MM.1S (cell line): ENCODE measurements around the gene PUM1.
"Not testable (repeated sequence)": the region's sequence is repeated elsewhere in the genome, so short reads cannot be mapped to it uniquely, and the experiment has no call there.

Source experiments
- DNase-seq: peaks from one replicate; pipeline ENCODE4 v3.0.0-alpha.2; 2015
- H2AFZ ChIP-seq: fragments of 300-600 bp; sonication (generic); 2 replicates; pipeline ENCODE4 v1.6.0; 2016; ENCODE audit warnings: antibody characterized with exemption, low read length
- H3F3A ChIP-seq: fragments of 300-600 bp; sonication (generic); 2 replicates; pipeline ENCODE4 v1.6.1; 2016; ENCODE audit warnings: mild to moderate bottlenecking, antibody characterized with exemption, low read length, moderate library complexity, mixed read lengths; ENCODE audit not compliant: insufficient read depth
- H3K27ac ChIP-seq: fragments of 300-600 bp; sonication (generic); 2 replicates; pipeline ENCODE4 v1.5.1; 2016; ENCODE audit warnings: mild to moderate bottlenecking, low read length
- H3K27me3 ChIP-seq: fragments of 300-600 bp; sonication (generic); replicated peaks from 2 replicates; pipeline ENCODE4 v1.6.0; 2016; ENCODE audit warnings: low read length; ENCODE audit not compliant: insufficient read depth
- H3K36me3 ChIP-seq: fragments of 300-600 bp; sonication (generic); replicated peaks from 2 replicates; pipeline ENCODE4 v1.6.1; 2016; ENCODE audit warnings: mild to moderate bottlenecking, low read length, mixed read lengths; ENCODE audit not compliant: insufficient read depth
- H3K4me1 ChIP-seq: fragments of 300-600 bp; sonication (generic); 2 replicates; pipeline ENCODE4 v1.6.1; 2016; ENCODE audit warnings: low read length, mixed read lengths
- H3K4me2 ChIP-seq: fragments of 300-600 bp; sonication (generic); 2 replicates; pipeline ENCODE4 v1.6.0; 2016; ENCODE audit warnings: low read depth, low read length
- H3K4me3 ChIP-seq: fragments of 300-600 bp; sonication (generic); 2 replicates; pipeline ENCODE4 v1.5.1; 2016; ENCODE audit warnings: low read length, mixed read lengths
- H3K79me2 ChIP-seq: fragments of 300-600 bp; sonication (generic); 2 replicates; pipeline ENCODE4 v1.6.1; 2016; ENCODE audit warnings: mixed run types, low read length, mixed read lengths
- H3K9ac ChIP-seq: fragments of 300-600 bp; sonication (generic); 2 replicates; pipeline ENCODE4 v1.6.1; 2016; ENCODE audit warnings: low read length, mixed read lengths
- H3K9me2 ChIP-seq: fragments of 300-600 bp; sonication (generic); replicated peaks from 2 replicates; pipeline ENCODE4 v1.6.1; 2016; ENCODE audit warnings: mild to moderate bottlenecking, low read length, mixed read lengths; ENCODE audit not compliant: insufficient read depth
- H3K9me3 ChIP-seq: fragments of 300-600 bp; sonication (generic); replicated peaks from 2 replicates; pipeline ENCODE4 v1.6.1; 2016; ENCODE audit warnings: mild to moderate bottlenecking, low read length, mixed read lengths; ENCODE audit not compliant: insufficient read depth
- H4K20me1 ChIP-seq: fragments of 300-600 bp; sonication (generic); 2 replicates; pipeline ENCODE4 v1.6.1; 2016; ENCODE audit warnings: mild to moderate bottlenecking, low read length, moderate library complexity, mixed read lengths; ENCODE audit not compliant: insufficient read depth
- EZH2 ChIP-seq: fragments of 300-600 bp; sonication (generic); optimal IDR thresholded peaks from 2 replicates; pipeline ENCODE3; 2017; ENCODE audit warnings: low read depth, mild to moderate bottlenecking, antibody characterized with exemption, low read length, mixed read lengths
- EZH2phosphoT487 ChIP-seq: fragments of 300-600 bp; sonication (generic); IDR thresholded peaks from 2 replicates; pipeline ENCODE4 v1.6.1; 2018; ENCODE audit warnings: antibody characterized with exemption, low read length
- TF ChIP-seq, protein P1 (sequence below): fragments of 300-600 bp; sonication (generic); IDR thresholded peaks from 2 replicates; pipeline ENCODE4 v1.5.1; 2016; ENCODE audit warnings: antibody characterized with exemption, low read length, mixed read lengths

PUM1 gene

DNA sequence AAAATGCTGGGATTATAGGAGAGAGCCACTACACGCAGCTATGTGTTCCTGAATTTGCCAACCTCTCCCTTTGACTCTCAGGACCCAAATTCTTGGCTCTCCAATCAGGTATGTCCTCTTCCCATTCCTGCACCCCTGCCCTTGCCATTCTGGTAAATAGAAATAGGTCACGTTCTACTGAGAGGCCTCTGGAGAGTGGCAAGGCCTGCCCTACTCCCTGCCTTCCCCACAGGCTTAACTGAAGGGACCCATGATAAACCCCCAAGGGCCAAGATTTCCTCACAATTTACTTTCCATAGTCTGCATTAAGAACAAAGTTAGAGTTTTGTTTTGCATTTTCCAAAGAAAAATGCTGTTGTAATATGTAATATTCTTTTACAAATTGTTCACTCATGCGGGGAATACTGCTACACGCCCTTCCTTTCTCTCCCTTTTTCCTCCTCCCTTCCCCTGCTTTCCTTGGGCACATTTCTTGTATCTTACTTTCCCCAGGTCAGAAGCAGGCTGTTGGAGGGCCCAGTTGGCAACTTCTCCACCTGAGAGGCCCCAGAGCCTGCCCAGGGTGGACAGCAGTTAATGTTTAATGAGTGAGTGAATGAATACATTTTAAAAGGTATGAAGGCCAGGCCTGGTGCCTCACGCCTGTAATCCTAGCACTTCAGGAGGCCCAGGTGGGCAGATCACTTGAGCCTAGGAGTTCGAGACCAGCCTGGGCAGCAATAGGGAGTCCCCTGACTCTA, 33.9 kb upstream of the PUM1 start:
- Histone ChIP-seq H3K36me3 (no peaks in the 10 kb centered on the region), H2AFZ (no peak overlapping the region), H3K4me2 (no peak overlapping the region), H3K79me2 (no peaks in the 10 kb centered on the region), H3K9me2 (no peaks in the 10 kb centered on the region), H4K20me1 (no peaks in the 10 kb centered on the region), H3K27me3 (no peaks in the 10 kb centered on the region), H3K27ac (no peak overlapping the region), H3F3A (no peaks in the 10 kb centered on the region), H3K4me1 (no peaks in the 10 kb centered on the region), H3K4me3 (no peak overlapping the region), H3K9me3 (no peaks in the 10 kb centered on the region), H3K9ac (no peak overlapping the region)
- no peak for DNase-seq
- TF ChIP-seq EZH2phosphoT487, result no peak
- no peak for TF ChIP-seq EZH2
- TF ChIP-seq, protein P1, sequence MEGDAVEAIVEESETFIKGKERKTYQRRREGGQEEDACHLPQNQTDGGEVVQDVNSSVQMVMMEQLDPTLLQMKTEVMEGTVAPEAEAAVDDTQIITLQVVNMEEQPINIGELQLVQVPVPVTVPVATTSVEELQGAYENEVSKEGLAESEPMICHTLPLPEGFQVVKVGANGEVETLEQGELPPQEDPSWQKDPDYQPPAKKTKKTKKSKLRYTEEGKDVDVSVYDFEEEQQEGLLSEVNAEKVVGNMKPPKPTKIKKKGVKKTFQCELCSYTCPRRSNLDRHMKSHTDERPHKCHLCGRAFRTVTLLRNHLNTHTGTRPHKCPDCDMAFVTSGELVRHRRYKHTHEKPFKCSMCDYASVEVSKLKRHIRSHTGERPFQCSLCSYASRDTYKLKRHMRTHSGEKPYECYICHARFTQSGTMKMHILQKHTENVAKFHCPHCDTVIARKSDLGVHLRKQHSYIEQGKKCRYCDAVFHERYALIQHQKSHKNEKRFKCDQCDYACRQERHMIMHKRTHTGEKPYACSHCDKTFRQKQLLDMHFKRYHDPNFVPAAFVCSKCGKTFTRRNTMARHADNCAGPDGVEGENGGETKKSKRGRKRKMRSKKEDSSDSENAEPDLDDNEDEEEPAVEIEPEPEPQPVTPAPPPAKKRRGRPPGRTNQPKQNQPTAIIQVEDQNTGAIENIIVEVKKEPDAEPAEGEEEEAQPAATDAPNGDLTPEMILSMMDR, result no peak

GRCh38 chr1:31095985-31096384, 30.5 kb upstream of the PUM1 start:
- Histone ChIP-seq H3K9ac (no peak overlapping the region), H3K4me2 (no peak overlapping the region), H3K4me3 (no peak overlapping the region), H4K20me1 (no peaks in the 10 kb centered on the region), H3K4me1 (no peaks in the 10 kb centered on the region), H3K36me3 (no peaks in the 10 kb centered on the region), H3F3A (no peaks in the 10 kb centered on the region), H2AFZ (no peak overlapping the region), H3K9me3 (no peaks in the 10 kb centered on the region), H3K27ac (no peak overlapping the region), H3K27me3 (no peaks in the 10 kb centered on the region), H3K79me2 (no peaks in the 10 kb centered on the region), H3K9me2 (no peaks in the 10 kb centered on the region)
- DNase-seq, result no peak
- TF ChIP-seq, protein P1, result no peak
- no peak for TF ChIP-seq EZH2
- TF ChIP-seq EZH2phosphoT487, result no peak

- Histone ChIP-seq H3K9ac (no peak overlapping the region), H3K4me1 (no peaks in the 10 kb centered on the region), H3K4me3 (no peak overlapping the region), H2AFZ (no peak overlapping the region), H3K27ac (no peak overlapping the region), H4K20me1 (no peaks in the 10 kb centered on the region), H3K4me2 (no peak overlapping the region), H3K79me2 (no peaks in the 10 kb centered on the region), H3K9me2 (no peaks in the 10 kb centered on the region), H3K36me3 (no peaks in the 10 kb centered on the region), H3F3A (no peaks in the 10 kb centered on the region), H3K27me3 (no peaks in the 10 kb centered on the region), H3K9me3 (no peaks in the 10 kb centered on the region)
- no peak for DNase-seq
- TF ChIP-seq, protein P1, result no peak
- TF ChIP-seq EZH2 (no peak), EZH2phosphoT487 (no peak)
Measured at GRCh38 chr1:31095298-31095981, 29.9 kb upstream of the PUM1 start.

DNA sequence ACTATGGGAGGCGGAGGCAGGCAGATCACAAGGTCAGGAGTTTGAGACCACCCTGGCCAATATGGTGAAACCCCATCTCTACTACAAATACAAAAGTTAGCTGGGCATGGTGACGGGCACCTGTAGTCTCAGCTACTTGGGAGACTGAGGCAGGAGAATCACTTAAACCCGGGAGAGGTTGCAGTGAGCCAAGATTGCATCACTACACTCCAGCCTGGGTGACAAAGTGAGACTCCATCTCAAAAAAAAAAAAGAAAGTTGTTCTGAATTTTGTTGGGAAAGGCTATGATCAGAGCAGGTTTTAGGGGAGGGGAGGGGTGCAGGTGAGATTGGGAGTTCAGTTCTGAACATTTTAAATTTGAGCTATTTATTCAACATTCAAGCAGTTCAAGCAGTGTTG, 22.6 kb upstream of the PUM1 start:
- not testable (repeated sequence) for H3K27ac ChIP-seq, H4K20me1 ChIP-seq, H2AFZ ChIP-seq, H3K4me1 ChIP-seq, H3K4me3 ChIP-seq, H3K9me2 ChIP-seq, DNase-seq, H3K27me3 ChIP-seq, H3K4me2 ChIP-seq, H3K79me2 ChIP-seq, H3K9ac ChIP-seq, H3F3A ChIP-seq, H3K36me3 ChIP-seq, H3K9me3 ChIP-seq
